IPS DF 4.7 (cell line): ENCODE results near the gene HERC4.
"Not testable (repeated sequence)": the region's sequence is repeated elsewhere in the genome, so short reads cannot be mapped to it uniquely, and the experiment has no call there.

ENCODE experiments used
- DNase-seq: peaks from one replicate; pipeline ENCODE4 v3.0.0-alpha.2; 2013; ENCODE audit warnings: low spot score; ENCODE audit errors: extremely low read depth

Gene HERC4

GRCh38 chr10:68092512-68092911 lies 17.4 kb upstream of the HERC4 start:
- DNase-seq = no peak

GRCh38 chr10:68090586-68090985 lies 15.5 kb upstream of the HERC4 start:
- no peak for DNase-seq

GRCh38 chr10:68088740-68089139 lies 13.7 kb upstream of the HERC4 start:
- no peak for DNase-seq

GRCh38 chr10:68087685-68088401 lies 12.8 kb upstream of the HERC4 start:
- DNase-seq = no peak

- DNase-seq = no peak
Measured at GRCh38 chr10:68086910-68087684, 12.0 kb upstream of the HERC4 start.

GRCh38 chr10:68086011-68086410 lies 10.9 kb upstream of the HERC4 start:
- DNase-seq = no peak

- DNase-seq = no peak
Measured at GRCh38 chr10:68084469-68084868, 9.4 kb upstream of the HERC4 start.

- no peak for DNase-seq
Measured at GRCh38 chr10:68083953-68084352, 8.9 kb upstream of the HERC4 start.

GRCh38 chr10:68082872-68083271 lies 7.8 kb upstream of the HERC4 start:
- no peak for DNase-seq

GRCh38 chr10:68081916-68082315 lies 6.8 kb upstream of the HERC4 start:
- DNase-seq = no peak

GRCh38 chr10:68080853-68081431 lies 5.9 kb upstream of the HERC4 start:
- no peak for DNase-seq

- DNase-seq = no peak
Measured at GRCh38 chr10:68079434-68079833, 4.4 kb upstream of the HERC4 start.

GRCh38 chr10:68077026-68077425 lies 1.9 kb upstream of the HERC4 start:
- no peak for DNase-seq

GRCh38 chr10:68076081-68076480 lies 998 bp upstream of the HERC4 start:
- DNase-seq = not testable (repeated sequence)

GRCh38 chr10:68075550-68076004 lies 494 bp upstream of the HERC4 start:
- DNase-seq = no peak

GRCh38 chr10:68074031-68074774 lies 880 bp downstream of the HERC4 start:
- no peak for DNase-seq

- DNase-seq = no peak
Measured at GRCh38 chr10:68073631-68074030, 1.5 kb downstream of the HERC4 start.

- no peak for DNase-seq
Measured at GRCh38 chr10:68067508-68067907, 7.6 kb downstream of the HERC4 start.

GRCh38 chr10:68067029-68067428 lies 8.1 kb downstream of the HERC4 start:
- no peak for DNase-seq

- no peak for DNase-seq
Measured at GRCh38 chr10:68053553-68053952, 21.5 kb downstream of the HERC4 start.

GRCh38 chr10:68052463-68052862 lies 22.6 kb downstream of the HERC4 start:
- no peak for DNase-seq
